Neural progenitor cell (in vitro differentiated cells): ENCODE measurements around the gene SMPDL3B. TPM values are rescaled to one million over a fixed set of nuclear protein-coding genes. Genes with fewer than 3 reads are reported as not detected.

Source experiments
- DNase-seq: peaks from one replicate; pipeline ENCODE4 v3.0.0-alpha.2; 2016; ENCODE audit warnings: low spot score
- H2AFZ ChIP-seq: fragments of 200-600 bp; sonication (generic); replicated peaks from 2 replicates; pipeline ENCODE4 v1.6.1; 2016; ENCODE audit warnings: antibody characterized with exemption
- H3F3A ChIP-seq: fragments of 200-600 bp; sonication (generic); 2 replicates; pipeline ENCODE4 v1.6.1; 2016; ENCODE audit warnings: antibody characterized with exemption, low read depth
- H3K27ac ChIP-seq: fragments of 200-600 bp; sonication (generic); 2 replicates; pipeline ENCODE4 v1.5.1; 2016; ENCODE audit warnings: mild to moderate bottlenecking
- H3K27me3 ChIP-seq: fragments of 200-600 bp; sonication (generic); 2 replicates; pipeline ENCODE4 v1.6.1; 2016; ENCODE audit warnings: mild to moderate bottlenecking, moderate library complexity
- H3K36me3 ChIP-seq: fragments of 200-600 bp; sonication (generic); 2 replicates; pipeline ENCODE4 v1.5.1; 2016
- H3K4me1 ChIP-seq: fragments of 200-600 bp; sonication (generic); 2 replicates; pipeline ENCODE4 v1.6.1; 2016; ENCODE audit warnings: mixed run types
- H3K4me2 ChIP-seq: fragments of 200-600 bp; sonication (generic); 2 replicates; pipeline ENCODE4 v1.6.1; 2016
- H3K4me3 ChIP-seq: fragments of 200-600 bp; sonication (generic); 2 replicates; pipeline ENCODE4 v1.5.1; 2016
- H3K79me2 ChIP-seq: fragments of 200-600 bp; sonication (generic); 2 replicates; pipeline ENCODE4 v1.6.1; 2016; ENCODE audit warnings: low read depth
- H3K9ac ChIP-seq: fragments of 200-600 bp; sonication (generic); 2 replicates; pipeline ENCODE4 v1.6.1; 2016
- H3K9me3 ChIP-seq: fragments of 200-600 bp; sonication (generic); 2 replicates; pipeline ENCODE4 v1.5.1; 2016; ENCODE audit warnings: low read depth
- H4K20me1 ChIP-seq: fragments of 200-600 bp; sonication (generic); 2 replicates; pipeline ENCODE4 v1.6.1; 2016; ENCODE audit warnings: low read depth
- H3K27ac Mint-ChIP-seq: 3 replicates; pipeline ENCODE4 v1.8.0; 2021; ENCODE audit warnings: mixed read lengths
- H3K27me3 Mint-ChIP-seq: 2 replicates; pipeline ENCODE4 v1.8.0; 2022; ENCODE audit warnings: low read depth, mild to moderate bottlenecking, inconsistent platforms, moderate library complexity, mixed read lengths; ENCODE audit not compliant: insufficient read depth
- H3K36me3 Mint-ChIP-seq: 3 replicates; pipeline ENCODE4 v1.8.0; 2021; ENCODE audit warnings: mixed read lengths
- H3K4me1 Mint-ChIP-seq: 3 replicates; pipeline ENCODE4 v1.8.0; 2021; ENCODE audit warnings: mixed read lengths
- H3K4me3 Mint-ChIP-seq: 3 replicates; pipeline ENCODE4 v1.8.0; 2021; ENCODE audit warnings: mild to moderate bottlenecking, moderate library complexity, mixed read lengths
- H3K9me3 Mint-ChIP-seq: 3 replicates; pipeline ENCODE4 v1.8.0; 2020; ENCODE audit warnings: mixed read lengths
- CTCF ChIP-seq: fragments of 200-600 bp; sonication (generic); IDR thresholded peaks from 2 replicates; pipeline ENCODE4 v1.5.1; 2017; ENCODE audit warnings: antibody characterized with exemption, mild to moderate bottlenecking
- EZH2 ChIP-seq: fragments of 200-600 bp; sonication (generic); IDR thresholded peaks from 2 replicates; pipeline ENCODE4 v1.6.1; 2017; ENCODE audit warnings: antibody characterized with exemption, mild to moderate bottlenecking, moderate library complexity
- EZH2phosphoT487 ChIP-seq: fragments of 200-600 bp; sonication (generic); IDR thresholded peaks from 2 replicates; pipeline ENCODE4 v1.6.1; 2017; ENCODE audit warnings: antibody characterized with exemption
- total RNA-seq: library from RNA; depleted of rRNA; stranded (reverse); fragments of >200 nt; gene quantifications from 2 replicates; pipeline ENCODE4 v1.2.3, GENCODE V29; 2015; ENCODE audit warnings: low replicate concordance

SMPDL3B gene
- total RNA-seq, 1 donor from 2014 or later = 1.2 TPM

- Histone ChIP-seq H3K9ac (no peak overlapping the region), H4K20me1 (no peaks in the 10 kb centered on the region), H3K4me1 (peaks cover 10% of the 10 kb centered on the region), H2AFZ (no peak overlapping the region), H3F3A (peaks cover 13% of the 10 kb centered on the region), H3K36me3 (no peaks in the 10 kb centered on the region), H3K27me3 (no peaks in the 10 kb centered on the region), H3K9me3 (no peaks in the 10 kb centered on the region), H3K4me3 (no peak overlapping the region), H3K27ac (no peak overlapping the region), H3K79me2 (no peaks in the 10 kb centered on the region), H3K4me2 (no peak overlapping the region)
- H3K9me3 Mint-ChIP-seq = no peaks in the 10 kb centered on the region
- peaks cover 2% of the 10 kb centered on the region for H3K4me1 Mint-ChIP-seq
- H3K36me3 Mint-ChIP-seq = no peaks in the 10 kb centered on the region
- H3K27ac Mint-ChIP-seq = no peak overlapping the region
- H3K4me3 Mint-ChIP-seq = no peak overlapping the region
- no peak for DNase-seq
- peaks cover 5% of the 10 kb centered on the region for H3K27me3 Mint-ChIP-seq
- TF ChIP-seq EZH2 (no peak), EZH2phosphoT487 (no peak), CTCF (no peak)
Observed at GRCh38 chr1:27941671-27942540, 7.1 kb downstream of the SMPDL3B start.

- Histone ChIP-seq H3K4me2 (no peak overlapping the region), H3K4me3 (no peak overlapping the region), H3K9me3 (no peaks in the 10 kb centered on the region), H3K79me2 (no peaks in the 10 kb centered on the region), H4K20me1 (no peaks in the 10 kb centered on the region), H3K9ac (no peak overlapping the region), H3K36me3 (no peaks in the 10 kb centered on the region), H3K27ac (no peak overlapping the region), H3F3A (no peaks in the 10 kb centered on the region), H3K27me3 (no peaks in the 10 kb centered on the region), H2AFZ (no peak overlapping the region), H3K4me1 (peaks cover 5% of the 10 kb centered on the region)
- TF ChIP-seq CTCF (no peak), EZH2phosphoT487 (no peak), EZH2 (no peak)
- H3K27ac Mint-ChIP-seq = no peak overlapping the region
- H3K36me3 Mint-ChIP-seq = no peaks in the 10 kb centered on the region
- H3K9me3 Mint-ChIP-seq = no peaks in the 10 kb centered on the region
- no peak for DNase-seq
- no peak overlapping the region for H3K4me3 Mint-ChIP-seq
- H3K27me3 Mint-ChIP-seq = peaks cover 3% of the 10 kb centered on the region
- H3K4me1 Mint-ChIP-seq = peaks cover 2% of the 10 kb centered on the region
Observed at GRCh38 chr1:27945020-27945419, 10.2 kb downstream of the SMPDL3B start.

- no peaks in the 10 kb centered on the region for H4K20me1 ChIP-seq
- H2AFZ ChIP-seq = no peak overlapping the region
- no peak overlapping the region for H3K4me3 ChIP-seq
- no peak overlapping the region for H3K27ac ChIP-seq
- no peaks in the 10 kb centered on the region for H3K36me3 ChIP-seq
- Mint-ChIP-seq H3K27me3 (no peaks in the 10 kb centered on the region), H3K4me1 (no peaks in the 10 kb centered on the region), H3K36me3 (no peaks in the 10 kb centered on the region), H3K4me3 (no peak overlapping the region), H3K9me3 (no peaks in the 10 kb centered on the region), H3K27ac (no peak overlapping the region)
- H3K27me3 ChIP-seq = no peaks in the 10 kb centered on the region
- H3K4me2 ChIP-seq = no peak overlapping the region
- no peaks in the 10 kb centered on the region for H3F3A ChIP-seq
- peaks cover 8% of the 10 kb centered on the region for H3K4me1 ChIP-seq
- no peaks in the 10 kb centered on the region for H3K9me3 ChIP-seq
- no peaks in the 10 kb centered on the region for H3K79me2 ChIP-seq
- H3K9ac ChIP-seq = no peak overlapping the region
- TF ChIP-seq EZH2phosphoT487 (no peak), CTCF (no peak), EZH2 (no peak)
- no peak for DNase-seq
Observed at GRCh38 chr1:27949027-27949426, 14.2 kb downstream of the SMPDL3B start.
